K562 (cell line): Measurements from ENCODE around the gene MEGF11. TPM values are rescaled to one million over a fixed set of nuclear protein-coding genes. Genes with fewer than 3 reads are reported as not detected.

Source experiments
- ATAC-seq: fragments of 200-7000 bp; cut with Tn5 transposase; 3 replicates; pipeline ENCODE4 v1.9.1; 2020; ENCODE audit warnings: moderate library complexity
- BruUV-seq: library from RNA; stranded (reverse); fragments of 400-500 nt; replicated peaks from 2 replicates; lab custom pipeline; 2021; lab: Mats Ljungman, UMichigan
- CTCF ChIA-PET: fragments of 300-600 bp; formaldehyde crosslinking; extraction: SDS; loops from one replicate; lab custom pipeline; 2021; ENCODE audit warnings: low intra/inter-chr PET ratio; lab: Yijun Ruan, JAX
- POLR2A ChIA-PET: fragments of 300-600, 350-650 bp; sonication (Branson Sonifier 250); formaldehyde crosslinking; extraction: SDS; loops from one replicate; lab custom pipeline; 2021; ENCODE audit warnings: antibody characterized with exemption, inconsistent platforms; lab: Yijun Ruan, JAX
- DNase-seq, 4 experiments: peaks; one replicate each; pipeline versions ENCODE4 v3.0.0 to v3.0.0-alpha.2; 2011 to 2018; ENCODE audit warnings: low spot score in 3 of 4, mixed read lengths in 3 of 4; ENCODE audit errors: extremely low read depth in 1 of 4
- FAIRE-seq: peaks from 2 replicates; lab custom pipeline; 2011; peaks lifted over from hg19 to GRCh38; lab: Jason Lieb, UNC
- H2AFZ ChIP-seq: 2 replicates; pipeline ENCODE4 v1.6.0; 2011; ENCODE audit warnings: low read depth, low read length, control low read depth, inconsistent platforms
- H3K27ac ChIP-seq: fragments of 200-600 bp; 3 replicates; pipeline ENCODE4 v1.8.0; 2011; ENCODE audit warnings: low read depth, mild to moderate bottlenecking, control low read depth, inconsistent platforms, low read length, moderate library complexity, mixed read lengths; ENCODE audit errors: extremely low read depth
- H3K27me3 ChIP-seq, 2 experiments: fragments of 300-600 bp in 1 of 2; 2 replicates in 1 of 2; 3 replicates in 1 of 2; pipeline versions ENCODE4 v1.6.0 to v1.8.0; 2011; ENCODE audit warnings: inconsistent platforms in 2 of 2, low read length in 2 of 2, mild to moderate bottlenecking in 1 of 2, mixed read lengths in 1 of 2, moderate library complexity in 1 of 2; ENCODE audit not compliant: control insufficient read depth in 2 of 2, insufficient read depth in 2 of 2
- H3K36me3 ChIP-seq: fragments of 300-600 bp; 3 replicates; pipeline ENCODE4 v1.8.0; 2011; ENCODE audit warnings: mild to moderate bottlenecking, low read length, inconsistent platforms; ENCODE audit not compliant: control insufficient read depth, insufficient read depth
- H3K4me1 ChIP-seq, 2 experiments: fragments of 200-600 bp in 1 of 2; replicated peaks in 1 of 2; 2 replicates in 1 of 2; 3 replicates in 1 of 2; pipeline versions ENCODE4 v1.5.1 to v1.8.0; 2011; ENCODE audit warnings: inconsistent platforms in 2 of 2, low read length in 2 of 2, mild to moderate bottlenecking in 1 of 2, mixed read lengths in 1 of 2, moderate library complexity in 1 of 2; ENCODE audit not compliant: control insufficient read depth in 2 of 2, insufficient read depth in 2 of 2
- H3K4me2 ChIP-seq: 2 replicates; pipeline ENCODE4 v1.6.1; 2011; ENCODE audit warnings: low read length, control low read depth, inconsistent platforms, mixed read lengths; ENCODE audit not compliant: insufficient read depth
- H3K4me3 ChIP-seq: fragments of 200-600 bp; sonication (generic), shearing (Covaris generic); 2 replicates; pipeline ENCODE4 v1.5.1; 2016; ENCODE audit warnings: control low read depth, inconsistent platforms
- H3K79me2 ChIP-seq: fragments of 200-600 bp; 3 replicates; pipeline ENCODE4 v1.8.0; 2011; ENCODE audit warnings: low read length, inconsistent platforms; ENCODE audit not compliant: control insufficient read depth, insufficient read depth
- H3K9ac ChIP-seq, 2 experiments: 2 replicates each; pipeline versions ENCODE4 v1.6.0 to v1.6.1; 2011; ENCODE audit warnings: low read depth in 2 of 2, low read length in 2 of 2, control low read depth in 1 of 2, inconsistent platforms in 1 of 2, mild to moderate bottlenecking in 1 of 2, mixed read lengths in 1 of 2; ENCODE audit not compliant: insufficient read depth in 1 of 2
- H3K9me1 ChIP-seq: one replicate; pipeline ENCODE4 v1.6.0; 2011; ENCODE audit warnings: inconsistent platforms, mild to moderate bottlenecking, low read length, moderate library complexity; ENCODE audit not compliant: control insufficient read depth, insufficient read depth
- H3K9me3 ChIP-seq: replicated peaks from 2 replicates; pipeline ENCODE4 v1.5.1; 2011; ENCODE audit warnings: low read depth, low read length, inconsistent platforms; ENCODE audit not compliant: control insufficient read depth, insufficient read depth
- H4K20me1 ChIP-seq: replicated peaks from 2 replicates; pipeline ENCODE4 v1.6.1; 2011; ENCODE audit warnings: low read length, inconsistent platforms, mixed read lengths; ENCODE audit not compliant: control insufficient read depth, insufficient read depth
- ARHGAP35 ChIP-seq: fragments of 450-650 bp; IDR thresholded peaks from 2 replicates; pipeline ENCODE4 v1.6.1; 2018; ENCODE audit not compliant: partially characterized antibody
- DMBX1 ChIP-seq: fragments of 250-450 bp; sonication (Bioruptor Pico); IDR thresholded peaks from 2 replicates; pipeline ENCODE4 v1.8.0; 2022; ENCODE audit warnings: inconsistent platforms, mild to moderate bottlenecking, moderate library complexity, borderline replicate concordance
- FOXO4 ChIP-seq: fragments of 450-650 bp; formaldehyde crosslinking; IDR thresholded peaks from 2 replicates; pipeline ENCODE4 v1.4.0; 2020; ENCODE audit warnings: mild to moderate bottlenecking, moderate library complexity
- HNRNPLL ChIP-seq: fragments of 200-400 bp; formaldehyde crosslinking; IDR thresholded peaks from 2 replicates; pipeline ENCODE4 v1.6.1; 2017; ENCODE audit warnings: low read length, low read depth, mild to moderate bottlenecking; ENCODE audit not compliant: poor library complexity, severe bottlenecking
- MCM3 ChIP-seq: fragments of 450-650 bp; IDR thresholded peaks from 2 replicates; pipeline ENCODE4 v1.6.1; 2016
- RBBP5 ChIP-seq: fragments of 200-600 bp; sonication (generic); IDR thresholded peaks from 2 replicates; pipeline ENCODE4 v1.6.1; 2012; ENCODE audit warnings: borderline replicate concordance, mild to moderate bottlenecking, low read length, control low read depth, inconsistent platforms; ENCODE audit not compliant: insufficient read depth, poor library complexity, severe bottlenecking
- THAP12 ChIP-seq: fragments of 250-450 bp; sonication (Bioruptor Pico); IDR thresholded peaks from 2 replicates; pipeline ENCODE4 v1.9.0; 2021; ENCODE audit warnings: mild to moderate bottlenecking, inconsistent platforms
- ZNF512 ChIP-seq: IDR thresholded peaks from 2 replicates; pipeline ENCODE4 v1.6.1; 2016; ENCODE audit warnings: missing genetic modification characterization, missing compliant biosample characterization
- WGBS: fragments of 100-300 bp; shearing (Covaris generic); methylation state at CpG from one replicate; pipeline ENCODE4 v1.1.6; 2016; ENCODE audit warnings: low coverage, mixed read lengths; ENCODE audit not compliant: insufficient coverage; ENCODE audit errors: missing lambda C conversion rate; 5-methylcytosine and 5-hydroxymethylcytosine counted together
- in situ Hi-C: fragments of 300-500 bp; cut with MboI; formaldehyde crosslinking; loops from 4 replicates; pipeline ENCODE4 v1.15.0; 2018; ENCODE audit warnings: inconsistent platforms, mixed read lengths
- intact Hi-C: fragments of 100-400 bp; cut with micrococcal nuclease; formaldehyde crosslinking; loops from 2 replicates; pipeline ENCODE4 v1.14.2; 2022
- polyA plus RNA-seq, 8 experiments: library from polyadenylated mRNA; depleted of rRNA in 4 of 8; stranded (reverse) in 5 of 8; unstranded in 3 of 8; fragments of >200 nt; fragmentation: Nextera tagmentation in 2 of 8; fragmentation: Illumina TruSeq in 1 of 8; extraction: Ambion mirVana in 2 of 8; extraction: Trizol in 1 of 8; gene quantifications; 2 replicates each; pipeline versions ENCODE4 v1.2.1 to v1.2.3, GENCODE V29; 2011 to 2014; ENCODE audit warnings: inconsistent platforms in 1 of 8, missing spikeins in 1 of 8
- total RNA-seq, 7 experiments: library from RNA; depleted of rRNA in 6 of 7; stranded (reverse); fragments of >200 nt in 6 of 7; fragmentation: Illumina TruSeq in 2 of 7; extraction: Trizol in 2 of 7; gene quantifications; 2 replicates each; pipeline versions ENCODE4 v1.2.1 to v1.2.3, GENCODE V29; 2011 to 2021; ENCODE audit warnings: low replicate concordance in 1 of 7

Gene MEGF11
- total and polyA plus RNA-seq, 9 of the 15 experiments (the other 6 are each of a cell fraction or from before 2014, with no cell fraction given): 0.06 to 0.23 (median 0.20) TPM; not detected in 6

- Histone ChIP-seq H3K36me3 (peaks cover 97% of the 10 kb centered on the region), H3K4me1 (no peaks in the 10 kb centered on the region; a peak in 1 of 5 replicates), H3K27me3 (no peaks in the 10 kb centered on the region), H3K9me3 (no peaks in the 10 kb centered on the region), H3K79me2 (peaks cover 13% of the 10 kb centered on the region; the same call in 2 of the 3 replicates), H3K9me1 (no peaks in the 10 kb centered on the region), H2AFZ (no peak overlapping the region), H3K9ac (no peak overlapping the region), H3K27ac (no peak overlapping the region), H4K20me1 (no peaks in the 10 kb centered on the region), H3K4me3 (no peak overlapping the region), H3K4me2 (no peak overlapping the region)
- WGBS: 86% methylated on average over 6 of the region's 6 CpGs
- no peak for ATAC-seq
- no peak for TF ChIP-seq ARHGAP35
- TF ChIP-seq ZNF512 (tag): no peak
- no peak for TF ChIP-seq MCM3
- no peak for TF ChIP-seq THAP12 (CRISPR knock-in tag)
- TF ChIP-seq DMBX1 (CRISPR knock-in tag): no peak
- TF ChIP-seq RBBP5: no peak
- TF ChIP-seq FOXO4: no peak
- no peak for TF ChIP-seq HNRNPLL
- DNase-seq: no peak
- no peak for FAIRE-seq
- in situ Hi-C loops (no loop called here), intact Hi-C loops (no loop called here)
- no TSS peak for BruUV-seq
- ChIA-PET POLR2A (interaction anchor here (1.0 kb wide), 1 partner anchor 10 kb away, joined by 4 read pairs; no protein-coding TSS in a partner anchor), CTCF (interaction anchor here (0.6 kb wide), 1 partner anchor 106 kb away, joined by 3 read pairs; no protein-coding TSS in a partner anchor)
These were observed 370.0 kb downstream of the MEGF11 start for GRCh38 chr15:65883571-65883970.
